Colon (tissue), 2 donors: Measurements from ENCODE around the gene OMA1.

Source experiments
- FAIRE-seq: peaks from 2 replicates; lab custom pipeline; 2012; peaks lifted over from hg19 to GRCh38; lab: Jason Lieb, UNC
- donor health status: control.
- donor health status: control.

OMA1 gene

DNA sequence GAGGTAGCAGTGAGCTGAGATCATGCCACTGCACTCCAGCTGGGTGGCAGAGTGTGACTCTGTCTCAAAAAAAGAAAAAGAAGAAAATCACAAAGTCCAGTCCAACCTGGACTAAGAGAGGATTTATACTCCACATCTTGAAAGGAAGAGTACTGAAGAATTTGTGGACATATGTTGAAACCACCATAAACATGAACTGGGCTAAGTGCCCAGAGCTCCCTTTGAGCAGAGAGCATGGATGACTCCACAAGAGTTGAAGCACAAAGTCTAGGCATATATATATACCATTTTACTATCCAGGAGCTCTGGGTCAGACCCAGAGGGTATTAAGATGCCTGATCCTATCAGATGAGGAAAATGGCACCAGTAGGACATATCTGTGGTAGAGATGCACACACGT lies 86.6 kb downstream of the OMA1 start:
- no peak for FAIRE-seq

DNA sequence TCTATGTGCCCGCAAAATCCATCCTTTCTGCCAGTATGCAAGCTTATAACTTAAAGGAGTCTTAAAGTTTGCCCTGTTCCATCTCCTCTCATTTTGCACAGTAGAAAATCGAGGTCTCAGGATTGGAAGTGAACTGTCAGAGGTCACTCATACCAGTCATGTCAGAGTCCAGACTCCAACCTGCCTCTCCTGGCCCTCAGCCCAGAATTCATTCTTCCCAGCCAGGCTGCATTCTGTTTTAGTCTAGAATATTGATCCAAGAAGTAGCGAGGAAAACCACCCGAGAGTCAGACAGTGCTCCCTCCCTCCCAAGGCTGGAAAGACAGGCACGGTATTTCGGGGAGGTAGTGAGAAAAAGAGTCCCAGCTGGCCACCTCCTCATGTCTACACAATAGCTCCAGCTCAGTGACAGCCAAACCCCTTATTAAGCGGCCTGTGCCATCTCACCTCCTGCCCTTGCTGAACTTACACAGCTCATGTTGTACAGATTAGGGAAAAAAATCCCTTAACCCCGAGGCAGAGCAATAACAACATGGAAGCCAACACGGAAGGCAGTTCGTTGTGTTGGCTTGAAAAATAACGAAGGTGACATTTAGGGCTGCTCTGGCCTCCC lies 89.4 kb downstream of the OMA1 start:
- FAIRE-seq = no peak

- no peak for FAIRE-seq
Measured at GRCh38 chr1:58456470-58456869, 90.1 kb downstream of the OMA1 start.

- FAIRE-seq = no peak
Measured at GRCh38 chr1:58454807-58455206, 91.7 kb downstream of the OMA1 start.

DNA sequence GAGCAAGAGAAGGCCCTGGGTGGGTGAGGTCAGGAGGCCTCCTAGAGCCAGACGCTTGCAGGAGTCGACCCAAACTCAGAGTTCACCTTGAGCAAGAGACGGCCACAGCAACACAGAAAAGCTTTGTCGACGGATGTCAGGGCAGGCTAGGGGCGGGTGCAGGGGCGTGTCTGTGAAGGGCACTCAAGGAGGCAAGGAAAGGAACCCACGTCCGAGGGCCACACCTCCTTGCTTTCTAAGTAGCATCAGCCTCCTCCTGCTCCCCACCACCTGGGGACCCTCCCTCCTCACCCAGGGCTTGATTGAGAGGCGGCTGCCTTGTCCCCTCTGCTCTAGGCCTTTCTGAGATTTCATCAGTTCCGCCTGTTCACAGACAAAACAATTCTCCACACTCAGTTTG lies 92.1 kb downstream of the OMA1 start:
- no peak for FAIRE-seq

- no peak for FAIRE-seq
Measured at GRCh38 chr1:58451560-58452191, 94.8 kb downstream of the OMA1 start.

DNA sequence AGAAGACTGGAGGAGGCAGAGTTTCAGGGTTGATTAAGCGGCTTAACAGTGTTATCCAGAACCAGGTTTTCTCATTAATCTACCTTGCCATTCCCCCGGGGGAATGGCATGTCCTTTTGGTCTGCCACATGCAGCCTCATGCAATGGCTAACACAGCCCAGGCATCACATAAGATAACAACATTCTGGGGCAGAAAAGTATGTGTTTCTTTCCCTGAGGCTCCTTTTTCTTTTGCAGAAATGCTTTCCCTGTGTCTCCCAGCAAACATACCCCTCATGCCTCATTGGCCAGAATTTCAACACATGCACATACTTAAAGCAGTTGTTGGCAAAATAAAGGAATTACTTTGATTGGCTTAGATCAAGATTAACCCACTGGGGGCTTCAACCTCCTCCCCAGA lies 98.6 kb downstream of the OMA1 start:
- no peak for FAIRE-seq

DNA sequence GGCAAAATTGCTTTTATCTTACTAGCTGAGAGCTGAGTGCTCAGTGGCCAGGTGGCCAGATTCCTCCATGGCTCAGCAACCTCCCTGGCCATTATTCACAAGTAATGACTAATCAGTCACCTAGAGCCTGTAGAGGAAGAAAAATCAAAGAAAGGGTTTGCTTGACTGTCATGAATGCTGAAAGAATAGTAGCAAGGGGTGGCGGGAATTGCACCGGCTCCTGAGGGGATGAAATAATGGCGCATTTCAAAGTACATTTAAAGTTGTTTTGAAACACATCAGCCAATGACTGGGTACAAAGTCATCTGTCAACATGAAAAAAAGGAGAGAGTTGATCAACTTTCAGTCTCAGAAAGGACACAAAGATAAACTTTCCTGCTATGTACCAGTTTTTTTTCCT lies 99.5 kb downstream of the OMA1 start:
- no peak for FAIRE-seq

DNA sequence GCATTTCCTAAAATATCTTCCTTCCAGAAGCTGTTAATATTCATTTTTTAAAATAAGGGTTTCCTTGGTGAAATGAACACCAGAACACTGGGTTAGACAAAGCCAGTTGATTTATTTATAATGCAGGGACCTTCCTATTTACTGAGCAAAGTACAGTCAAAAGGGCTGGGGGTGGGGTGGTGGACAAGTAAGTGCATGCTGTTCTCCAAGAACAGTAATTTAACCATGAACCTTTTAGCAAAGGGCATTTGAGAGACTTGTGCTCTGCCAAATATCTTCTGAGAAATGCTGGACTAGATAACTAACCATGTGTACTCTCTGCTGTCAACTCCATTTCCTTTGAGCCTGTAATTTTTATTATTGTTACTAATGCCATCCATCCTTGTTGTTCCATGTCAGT lies 100.2 kb downstream of the OMA1 start:
- no peak for FAIRE-seq

DNA sequence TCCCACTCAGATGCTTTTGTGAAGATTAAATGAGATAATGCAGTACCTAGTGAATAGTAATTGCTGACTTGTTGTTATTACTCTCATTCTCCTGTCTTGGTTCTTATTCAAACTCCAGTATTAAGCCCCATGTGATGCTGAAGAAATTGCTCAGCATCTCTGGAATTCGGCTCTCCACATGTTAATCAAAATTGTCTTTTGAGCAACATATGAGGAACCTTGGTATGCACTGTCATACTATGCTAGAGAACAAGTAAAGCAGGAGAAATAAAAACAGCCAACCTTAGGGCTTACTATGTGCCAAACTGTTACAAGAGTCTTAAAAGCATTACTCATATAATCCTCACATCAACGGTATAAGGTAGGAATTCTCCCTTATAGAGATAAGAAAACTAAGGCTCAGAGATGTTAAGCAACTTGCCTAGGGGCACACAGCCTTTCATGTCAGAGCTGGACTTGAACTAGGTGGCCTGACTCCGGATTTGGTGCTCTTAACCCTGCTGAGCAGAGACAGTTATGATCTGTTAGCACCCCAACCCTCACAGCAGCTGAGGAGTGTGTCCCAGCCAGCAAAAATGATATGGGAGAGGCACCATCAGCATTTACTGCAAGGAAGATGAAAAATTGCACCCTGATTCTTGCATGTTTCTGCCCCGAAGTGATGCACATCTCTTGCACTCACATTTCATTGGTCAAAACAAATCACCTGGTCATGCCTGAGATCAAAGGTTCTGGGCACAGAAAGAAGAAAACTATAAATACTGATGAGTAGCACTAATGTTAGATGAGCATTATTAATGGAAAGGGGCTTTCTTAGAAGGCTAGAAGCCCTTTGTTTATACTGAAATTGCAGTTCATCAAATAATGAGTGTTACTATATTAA lies 102.3 kb downstream of the OMA1 start:
- FAIRE-seq = no peak

GRCh38 chr1:58442114-58442513 lies 104.4 kb downstream of the OMA1 start:
- no peak for FAIRE-seq

DNA sequence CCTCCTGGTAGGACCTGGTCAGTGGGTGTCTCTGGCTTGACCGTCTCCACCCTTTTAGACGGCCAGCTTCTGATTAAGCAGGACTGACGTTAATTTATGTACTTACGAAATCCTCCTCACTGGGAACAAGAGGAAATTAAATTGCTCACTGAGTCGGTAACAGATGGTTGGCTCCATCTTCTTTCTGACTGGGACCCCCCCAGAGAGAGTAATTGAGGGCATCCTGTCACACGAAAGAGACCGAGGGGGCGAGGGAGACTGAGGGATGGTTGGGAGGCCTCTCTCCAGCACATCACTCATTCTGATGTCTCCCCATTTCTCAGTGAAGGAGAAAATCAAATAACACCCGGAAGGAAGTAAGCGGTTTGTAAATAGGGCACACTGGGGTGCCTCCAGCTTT lies 104.8 kb downstream of the OMA1 start:
- no peak for FAIRE-seq

- no peak for FAIRE-seq
Measured at GRCh38 chr1:58440696-58441095, 105.8 kb downstream of the OMA1 start.

DNA sequence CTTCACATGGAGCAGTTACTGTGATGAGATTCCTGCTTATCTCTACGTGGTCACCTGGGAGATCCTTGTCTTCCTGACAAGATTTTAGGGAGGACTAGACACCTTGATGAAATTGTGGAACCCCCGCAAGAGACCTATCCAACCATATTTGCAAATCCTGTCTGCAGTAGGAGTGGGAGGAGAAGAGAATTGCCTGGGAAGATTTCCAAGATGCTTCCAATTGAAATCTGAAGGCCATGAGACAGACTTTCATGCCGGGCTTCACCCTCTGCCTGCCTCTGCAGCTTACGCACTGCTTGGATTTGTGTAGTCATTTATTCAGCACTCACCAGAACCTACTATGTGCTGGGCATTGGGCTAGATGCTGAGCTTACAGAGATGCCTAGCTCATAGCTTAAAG lies 106.6 kb downstream of the OMA1 start:
- FAIRE-seq = no peak

DNA sequence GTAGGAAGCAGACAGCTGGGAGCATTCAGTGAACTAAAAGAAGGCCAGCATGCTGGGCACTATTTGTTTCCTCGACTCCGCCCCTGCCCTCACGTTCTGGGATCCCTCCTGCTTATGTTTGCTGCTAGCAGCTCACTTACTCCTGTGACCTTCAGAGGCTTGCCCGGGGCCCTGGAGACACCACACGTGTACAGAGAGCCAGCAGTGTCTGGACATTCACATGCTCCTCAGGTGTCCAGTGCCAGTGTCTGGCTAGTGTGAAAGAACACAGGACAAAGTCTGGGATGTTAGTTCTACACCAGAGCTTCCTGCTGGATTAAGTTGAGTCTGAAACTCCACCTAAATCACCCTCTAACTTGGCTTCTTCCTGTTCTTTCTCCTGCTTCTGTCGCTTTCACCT lies 108.1 kb downstream of the OMA1 start:
- no peak for FAIRE-seq

- FAIRE-seq = no peak
Measured at GRCh38 chr1:58437623-58438022, 108.9 kb downstream of the OMA1 start.

DNA sequence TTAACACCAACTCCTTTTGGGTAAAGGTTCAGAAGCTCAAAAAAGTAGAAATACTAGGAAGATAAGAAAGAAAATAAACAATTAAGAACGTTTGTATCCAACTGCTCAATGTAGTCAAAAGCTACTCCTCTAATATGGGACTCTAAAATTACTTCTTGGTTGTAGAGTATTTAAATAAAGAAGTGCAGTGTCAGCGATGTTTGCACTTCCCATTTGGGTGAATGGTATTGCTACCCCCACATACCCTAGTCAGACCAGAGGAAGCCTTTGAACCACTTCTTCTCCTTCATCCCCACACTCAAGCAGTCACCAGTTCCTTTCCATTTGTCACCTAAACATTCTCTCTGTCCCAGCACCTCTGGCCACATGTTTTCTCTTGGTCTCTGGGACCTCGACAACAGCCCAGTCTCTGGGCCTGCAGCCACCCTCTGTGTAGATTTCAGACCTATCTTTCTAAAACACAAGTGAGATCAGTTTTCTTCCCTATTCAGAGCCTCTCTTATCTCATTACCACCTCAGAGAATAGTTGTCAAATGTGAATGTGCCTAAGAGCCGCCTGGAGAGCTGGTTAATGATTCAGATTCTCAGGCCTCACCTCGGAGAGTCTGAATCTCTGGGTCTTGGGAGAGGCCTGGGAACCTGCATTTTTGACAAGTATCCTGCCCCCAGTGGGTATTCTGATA lies 109.8 kb downstream of the OMA1 start:
- no peak for FAIRE-seq

GRCh38 chr1:58435376-58435775 lies 111.2 kb downstream of the OMA1 start:
- FAIRE-seq = no peak

DNA sequence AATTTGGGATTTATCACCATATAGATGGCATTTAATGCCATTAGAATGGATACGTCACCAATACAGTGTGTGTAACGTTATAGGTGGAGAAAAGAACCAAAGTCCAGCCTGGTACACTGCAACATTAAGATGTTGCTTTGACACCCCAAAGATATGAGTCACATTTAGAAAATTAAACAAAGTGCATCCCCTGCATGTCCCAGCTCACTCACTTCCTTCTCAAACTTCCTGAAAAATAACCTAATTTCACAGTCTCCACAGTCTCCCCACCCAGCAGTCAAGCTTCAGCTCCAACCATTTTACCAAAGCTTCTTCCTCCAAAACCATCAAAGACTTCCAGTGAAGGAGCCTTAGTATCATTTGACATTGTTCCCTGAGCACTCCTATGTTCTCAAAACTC lies 111.9 kb downstream of the OMA1 start:
- no peak for FAIRE-seq

GRCh38 chr1:58434181-58434580 lies 112.3 kb downstream of the OMA1 start:
- FAIRE-seq = no peak

DNA sequence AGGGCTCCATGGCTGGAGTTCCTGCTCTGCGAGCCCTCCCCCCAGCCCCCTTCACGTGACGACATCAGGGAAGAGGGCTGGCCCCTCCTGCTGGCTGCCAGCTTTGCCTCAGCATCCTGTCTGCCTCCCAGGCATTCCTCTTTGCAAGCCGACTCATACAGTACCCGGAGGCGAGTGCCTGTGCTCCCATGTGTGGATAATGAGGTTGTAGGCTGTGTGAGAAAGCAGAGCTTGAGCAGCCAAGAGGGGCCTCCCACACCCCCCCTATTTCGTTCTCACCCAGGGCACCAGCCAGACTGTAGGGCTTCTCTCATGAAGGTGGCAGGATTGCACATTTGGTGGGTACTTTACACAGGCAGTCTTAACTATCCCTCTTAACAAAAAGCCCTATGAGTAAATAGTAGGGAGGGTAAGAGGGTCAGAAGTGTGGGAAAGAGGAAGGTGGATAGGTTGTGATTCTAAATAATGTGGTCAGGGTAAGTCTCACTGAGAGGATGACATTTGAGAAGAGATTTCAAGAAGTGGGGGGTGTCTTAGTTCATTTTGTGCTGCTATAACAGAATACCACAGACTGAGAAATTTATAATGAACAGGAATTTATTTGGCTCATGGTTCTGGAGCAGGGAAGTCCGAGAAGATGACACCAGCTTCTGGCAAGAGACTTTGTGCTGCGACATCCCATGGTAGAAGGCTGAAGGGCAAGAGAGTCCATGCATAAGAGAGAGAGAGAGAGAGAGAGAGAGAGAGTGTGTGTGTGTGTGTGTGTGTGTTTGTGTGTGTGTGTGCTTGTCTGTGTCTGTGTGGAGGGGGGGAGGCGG lies 113.5 kb downstream of the OMA1 start:
- FAIRE-seq = no peak
